H1 (cell line): Measurements from ENCODE around the gene KCTD12.

Experiments
- CTCF ChIP-seq, 3 experiments: IDR thresholded peaks; 1 replicate in 2 of 3; 2 replicates in 1 of 3; pipeline versions ENCODE4 v1.5.1 to v1.6.1; 2011; ENCODE audit warnings: low read length in 3 of 3, mild to moderate bottlenecking in 3 of 3, inconsistent platforms in 2 of 3, low read depth in 1 of 3, moderate library complexity in 1 of 3; ENCODE audit not compliant: insufficient read depth in 1 of 3; ENCODE audit errors: control extremely low read depth in 1 of 3
- EZH2 ChIP-seq: fragments of 200-600 bp; sonication (generic); IDR thresholded peaks from 2 replicates; pipeline ENCODE4 v1.7.1; 2012; ENCODE audit warnings: low read depth, mild to moderate bottlenecking, moderate library complexity, low read length, inconsistent platforms; ENCODE audit not compliant: severe bottlenecking
- FOSL1 ChIP-seq: IDR thresholded peaks from 2 replicates; pipeline ENCODE4 v1.6.1; 2011; ENCODE audit warnings: mild to moderate bottlenecking, low read depth, low read length, moderate library complexity; ENCODE audit not compliant: insufficient read depth
- MAX ChIP-seq: IDR thresholded peaks from 2 replicates; pipeline ENCODE4 v1.6.1; 2012; ENCODE audit warnings: inconsistent platforms
- NRF1 ChIP-seq: IDR thresholded peaks from 2 replicates; pipeline ENCODE4 v1.6.1; 2011; ENCODE audit warnings: mild to moderate bottlenecking, low read depth, low read length, improper control_type of control experiment
- POLR2A ChIP-seq, 2 experiments: IDR thresholded peaks; 1 replicate in 1 of 2; 2 replicates in 1 of 2; pipeline ENCODE4 v1.6.1; 2011; ENCODE audit warnings: low read depth in 2 of 2, low read length in 2 of 2, mild to moderate bottlenecking in 2 of 2; ENCODE audit errors: control extremely low read depth in 1 of 2
- POU5F1 ChIP-seq: IDR thresholded peaks from 2 replicates; pipeline ENCODE4 v1.6.1; 2011; ENCODE audit warnings: low read depth, mild to moderate bottlenecking, low read length, moderate library complexity
- SIN3A ChIP-seq, 2 experiments: IDR thresholded peaks in 1 of 2; conservative IDR thresholded peaks in 1 of 2; 2 replicates each; pipeline ENCODE4 v1.6.1; 2011 to 2012; ENCODE audit warnings: low read length in 2 of 2, improper control_type of control experiment in 1 of 2, low read depth in 1 of 2, mild to moderate bottlenecking in 1 of 2
- SP1 ChIP-seq: IDR thresholded peaks from 2 replicates; pipeline ENCODE4 v1.6.1; 2011; ENCODE audit warnings: low read depth, low read length
- TF ChIP-seq, protein P1 (sequence below): IDR thresholded peaks from 2 replicates; pipeline ENCODE4 v1.6.1; 2011; ENCODE audit warnings: low read length, improper control_type of control experiment

- no peak for TF ChIP-seq POU5F1
- no peak for TF ChIP-seq FOSL1
- no peak for TF ChIP-seq CTCF (IDR thresholded peaks at IDR 0.05; ENCODE audit: control extremely low read depth in 1 of 3, insufficient read depth in 1 of 3, low read depth in 1 of 3, low read length in 3 of 3)
- TF ChIP-seq POLR2A (IDR thresholded peaks at IDR 0.05; ENCODE audit: control extremely low read depth in 1 of 2, low read depth in 2 of 2, low read length in 2 of 2) = no peak
- TF ChIP-seq, protein P1, sequence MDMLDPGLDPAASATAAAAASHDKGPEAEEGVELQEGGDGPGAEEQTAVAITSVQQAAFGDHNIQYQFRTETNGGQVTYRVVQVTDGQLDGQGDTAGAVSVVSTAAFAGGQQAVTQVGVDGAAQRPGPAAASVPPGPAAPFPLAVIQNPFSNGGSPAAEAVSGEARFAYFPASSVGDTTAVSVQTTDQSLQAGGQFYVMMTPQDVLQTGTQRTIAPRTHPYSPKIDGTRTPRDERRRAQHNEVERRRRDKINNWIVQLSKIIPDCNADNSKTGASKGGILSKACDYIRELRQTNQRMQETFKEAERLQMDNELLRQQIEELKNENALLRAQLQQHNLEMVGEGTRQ = no peak
- TF ChIP-seq SIN3A (conservative IDR thresholded peaks at IDR 0.05 in 1 of 2, IDR thresholded peaks at IDR 0.05 in 1 of 2; ENCODE audit: low read depth in 1 of 2, low read length in 2 of 2) = no peak
- no peak for TF ChIP-seq EZH2
- TF ChIP-seq NRF1 = no peak
- no peak for TF ChIP-seq SP1
- TF ChIP-seq MAX = no peak
These were observed 27.7 kb upstream of the KCTD12 start for GRCh38 chr13:76913898-76914297.
